NCI-H460 (cell line): ENCODE data around the gene CHD5. TPM values are rescaled to one million over a fixed set of nuclear protein-coding genes. Genes with fewer than 3 reads are reported as not detected.
"Not testable (repeated sequence)": the region's sequence is repeated elsewhere in the genome, so short reads cannot be mapped to it uniquely, and the experiment has no call there.

Experiments used
- DNase-seq: peaks from one replicate; pipeline ENCODE4 v3.0.0-alpha.2; 2016; ENCODE audit warnings: low read depth; ENCODE audit errors: extremely low read depth
- total RNA-seq: library from RNA; depleted of rRNA; stranded (reverse); fragments of >200 nt; shearing (Covaris generic); gene quantifications from 2 replicates; pipeline ENCODE4 v1.2.3, GENCODE V29; 2014

Gene CHD5
- total RNA-seq, 1 experiment from 2014 or later: 0.30 TPM

DNA sequence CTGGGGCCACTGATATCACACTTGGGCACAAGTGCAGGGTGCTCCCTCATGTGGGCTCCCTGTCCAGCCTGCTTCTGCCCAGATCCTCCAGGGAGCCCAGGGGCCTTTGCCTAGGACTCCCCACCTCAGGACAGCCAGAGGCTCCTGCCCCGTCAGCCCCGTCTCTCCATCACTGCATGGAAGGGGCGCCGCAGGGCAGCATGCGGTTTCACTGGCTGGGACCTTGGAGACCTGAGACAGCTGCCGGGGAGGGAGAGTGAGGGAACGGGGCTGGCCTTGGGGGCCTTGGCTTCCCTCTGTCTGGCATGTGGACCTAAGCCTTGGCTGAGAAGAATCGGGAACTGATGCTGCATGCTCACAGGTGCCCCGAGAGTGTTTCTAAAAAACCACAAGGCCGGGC, 87.9 kb downstream of the CHD5 start:
- DNase-seq: no peak

DNA sequence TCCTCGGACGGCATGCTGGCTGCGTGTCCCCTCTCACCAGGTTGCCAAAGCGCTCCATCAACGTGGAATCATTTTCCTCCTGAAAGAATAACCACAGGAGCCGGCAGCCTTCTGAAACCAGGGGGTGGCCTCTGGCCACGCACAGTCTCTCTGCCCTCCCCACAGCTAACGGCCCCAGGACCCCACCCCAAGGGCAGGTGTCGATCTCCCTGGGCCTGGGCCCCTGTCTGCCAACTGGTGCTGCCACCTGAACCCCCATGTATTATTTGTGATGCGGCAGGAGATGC, 88.4 kb downstream of the CHD5 start:
- DNase-seq: no peak

DNA sequence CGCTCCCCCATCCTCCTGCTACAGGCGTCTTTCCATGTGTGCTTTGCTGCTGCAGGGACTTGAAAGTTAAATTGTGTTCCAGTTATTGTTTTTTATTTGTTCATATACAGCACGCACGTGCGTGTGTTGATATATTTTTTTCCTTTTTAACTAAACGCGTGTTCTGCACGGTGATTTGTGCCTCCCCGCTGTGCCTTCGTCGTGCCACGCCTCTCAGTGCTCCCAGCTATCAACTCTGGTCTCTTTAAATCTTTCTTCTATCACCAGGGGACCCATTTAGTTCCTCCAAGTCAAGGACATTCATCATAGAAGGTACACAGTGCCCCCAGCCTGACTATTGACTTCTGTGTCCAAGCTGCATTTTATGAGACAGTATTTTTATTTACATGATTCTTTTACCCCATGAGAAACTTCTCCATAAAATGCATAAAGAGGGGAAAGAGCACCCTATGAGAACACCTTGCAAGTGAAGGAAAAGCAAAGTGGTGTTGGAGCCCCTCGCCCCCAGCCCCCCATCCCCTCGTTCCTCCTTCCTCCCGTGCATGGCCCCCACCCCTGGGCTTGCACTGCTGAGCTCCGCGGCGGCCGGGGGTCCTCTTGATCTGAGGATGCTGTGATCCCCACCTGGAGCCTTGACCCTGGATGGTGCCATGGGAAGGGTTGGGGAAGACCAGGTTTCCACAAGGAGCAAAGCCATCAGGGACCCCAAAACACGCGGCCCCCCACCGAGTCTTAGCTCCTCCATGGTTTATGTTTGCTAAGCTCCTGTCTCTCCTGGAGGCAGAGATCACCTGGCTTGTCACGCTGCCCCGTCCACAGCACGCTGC, 88.9 kb downstream of the CHD5 start:
- DNase-seq: no peak

- DNase-seq: no peak
These were observed 89.8 kb downstream of the CHD5 start for GRCh38 chr1:6090288-6090687.

DNA sequence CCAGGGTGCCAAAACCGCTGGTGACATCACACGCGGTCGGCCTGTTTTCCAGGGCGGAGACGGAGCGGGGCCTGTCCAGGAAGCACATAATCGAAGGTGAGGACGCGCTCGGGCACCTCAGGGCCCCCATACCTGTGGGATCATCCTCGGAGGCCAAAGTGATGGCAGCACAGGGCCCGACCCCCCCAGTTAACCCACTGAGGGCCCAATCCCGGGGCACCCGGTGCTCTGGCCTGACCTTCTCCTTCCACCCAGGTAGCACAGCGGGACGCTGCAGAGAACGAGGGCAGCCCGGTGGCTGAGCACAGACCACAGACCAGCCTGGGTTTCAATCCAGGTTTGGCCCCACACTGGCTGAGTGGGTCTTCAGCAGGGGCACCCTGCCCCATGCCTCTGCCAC, 91.2 kb downstream of the CHD5 start:
- DNase-seq: no peak

- no peak for DNase-seq
These were observed 92.2 kb downstream of the CHD5 start for GRCh38 chr1:6087958-6088357.

- no peak for DNase-seq
These were observed 92.7 kb downstream of the CHD5 start for GRCh38 chr1:6087377-6087772.

DNA sequence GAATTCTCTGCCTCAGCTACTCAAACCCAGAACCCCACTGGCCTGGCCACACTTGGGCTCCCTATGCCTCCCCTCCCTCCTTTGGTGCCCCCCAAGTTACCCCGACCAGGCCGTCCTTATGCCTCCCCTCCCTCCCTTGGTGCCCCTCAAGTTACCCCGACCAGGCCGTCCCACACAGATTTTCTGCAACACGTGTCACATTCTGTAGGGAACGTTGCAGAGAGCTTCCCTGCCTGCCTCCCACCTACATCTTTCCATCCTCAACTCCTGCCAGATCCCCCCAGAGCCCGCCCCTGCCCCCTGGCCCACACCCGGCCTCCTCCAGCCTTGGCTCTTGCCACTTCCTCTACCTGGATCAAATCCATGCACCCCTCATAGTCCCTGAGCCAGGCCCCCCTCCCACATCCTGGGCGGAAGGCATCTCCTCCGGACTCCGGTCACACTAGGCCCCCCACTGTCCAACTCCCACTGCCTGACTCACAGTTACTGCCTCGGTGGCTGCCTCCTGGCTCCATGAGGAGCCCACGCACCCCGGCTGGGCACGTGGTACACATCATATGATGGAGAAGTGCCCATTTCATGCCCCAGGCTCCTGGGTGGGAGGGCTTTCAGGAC, 93.3 kb downstream of the CHD5 start:
- DNase-seq: no peak

DNA sequence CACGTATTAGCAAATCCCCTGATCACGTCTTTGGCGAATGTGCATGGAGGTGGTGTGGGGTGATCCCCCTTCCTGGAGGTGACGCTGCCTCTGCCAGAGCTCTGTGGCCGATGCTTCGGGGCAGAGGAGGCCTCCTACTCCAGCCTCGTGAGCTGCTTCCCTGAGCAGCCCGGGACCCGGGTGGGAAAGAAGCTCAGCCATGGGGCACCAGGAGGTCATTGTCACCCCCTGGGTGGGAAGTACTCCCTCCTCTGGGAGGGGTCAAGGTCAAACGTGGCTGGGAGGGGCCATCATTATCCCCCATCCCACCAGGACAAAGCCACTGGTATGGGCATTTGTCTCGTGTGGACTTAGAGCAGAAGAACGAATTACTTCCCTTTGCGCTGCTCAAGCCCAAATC, 93.8 kb downstream of the CHD5 start:
- DNase-seq: no peak

GRCh38 chr1:6085666-6086065, 94.5 kb downstream of the CHD5 start:
- no peak for DNase-seq

GRCh38 chr1:6084781-6085495, 95.2 kb downstream of the CHD5 start:
- no peak for DNase-seq

DNA sequence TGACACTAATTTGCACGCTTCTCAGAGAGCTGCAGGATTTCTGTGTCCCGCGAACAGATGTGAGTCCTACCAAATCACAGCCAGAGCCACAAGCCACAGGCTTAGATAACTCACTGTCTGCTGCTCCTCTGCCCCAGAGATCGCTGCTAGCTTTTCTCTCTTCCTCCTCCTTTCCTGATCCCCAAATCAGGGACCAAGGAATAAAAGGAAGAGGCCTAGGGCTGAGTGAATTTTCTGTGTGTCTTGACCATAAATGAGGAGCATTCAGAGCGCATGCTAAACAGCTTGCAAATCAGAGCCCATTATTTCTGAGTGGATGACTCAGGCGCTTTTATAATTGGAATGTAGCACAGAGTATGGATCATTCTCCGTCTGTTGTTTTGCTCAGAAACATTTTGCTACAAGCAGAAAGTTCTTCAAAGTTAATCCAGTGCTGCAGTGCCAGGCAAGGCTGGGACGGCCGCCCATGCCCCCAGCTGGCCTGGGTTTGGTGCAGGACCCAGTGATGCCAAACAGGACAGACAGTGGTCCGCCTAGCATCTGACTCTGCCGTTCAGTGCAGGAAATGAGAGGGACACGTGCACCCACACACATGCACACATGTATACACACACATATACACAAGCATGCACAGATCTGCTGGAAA, 96.2 kb downstream of the CHD5 start:
- no peak for DNase-seq

GRCh38 chr1:6083385-6083784, 96.7 kb downstream of the CHD5 start:
- DNase-seq: no peak

GRCh38 chr1:6082430-6082971, 97.6 kb downstream of the CHD5 start:
- DNase-seq: no peak

GRCh38 chr1:6081901-6082300, 98.2 kb downstream of the CHD5 start:
- DNase-seq: no peak

DNA sequence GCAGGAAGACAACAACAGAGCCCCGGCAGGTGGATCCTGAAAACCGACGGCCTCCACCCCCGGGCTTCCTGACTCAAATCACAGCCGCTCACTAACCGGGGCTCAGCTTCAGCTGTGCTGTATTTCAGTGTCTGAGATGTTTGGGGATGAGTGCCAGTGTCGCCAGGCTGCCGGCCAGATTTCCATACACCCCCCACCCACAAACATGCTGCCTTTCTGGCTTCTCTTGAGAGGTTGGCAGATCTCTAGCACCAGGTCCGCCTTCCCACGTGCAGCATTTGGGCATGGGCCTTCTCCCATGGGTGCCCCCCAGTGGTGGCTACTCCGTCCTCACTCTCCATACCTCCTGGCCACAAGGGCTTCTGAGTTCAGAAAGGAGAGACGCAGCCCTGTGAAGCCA, 99.7 kb downstream of the CHD5 start:
- no peak for DNase-seq

DNA sequence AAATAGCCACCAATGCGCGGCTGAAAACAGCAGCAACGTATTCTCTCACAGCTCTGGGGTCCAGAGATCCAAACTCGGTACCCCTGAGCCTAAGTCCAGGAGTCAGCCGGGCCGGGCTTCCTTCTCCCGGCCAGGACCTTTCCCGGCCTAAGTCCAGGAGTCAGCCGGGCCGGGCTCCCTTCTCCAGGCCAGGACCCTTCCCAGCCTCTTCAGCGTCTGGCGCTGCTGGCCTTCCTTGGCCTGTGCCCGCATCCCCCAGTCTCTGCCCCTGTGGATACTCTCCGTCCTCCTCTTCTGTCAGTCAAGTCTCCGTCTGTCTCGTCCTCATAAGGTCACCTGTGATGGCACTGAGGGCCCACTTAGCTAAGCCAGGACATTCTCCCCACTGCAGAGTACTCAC, 102.2 kb downstream of the CHD5 start:
- no peak for DNase-seq

DNA sequence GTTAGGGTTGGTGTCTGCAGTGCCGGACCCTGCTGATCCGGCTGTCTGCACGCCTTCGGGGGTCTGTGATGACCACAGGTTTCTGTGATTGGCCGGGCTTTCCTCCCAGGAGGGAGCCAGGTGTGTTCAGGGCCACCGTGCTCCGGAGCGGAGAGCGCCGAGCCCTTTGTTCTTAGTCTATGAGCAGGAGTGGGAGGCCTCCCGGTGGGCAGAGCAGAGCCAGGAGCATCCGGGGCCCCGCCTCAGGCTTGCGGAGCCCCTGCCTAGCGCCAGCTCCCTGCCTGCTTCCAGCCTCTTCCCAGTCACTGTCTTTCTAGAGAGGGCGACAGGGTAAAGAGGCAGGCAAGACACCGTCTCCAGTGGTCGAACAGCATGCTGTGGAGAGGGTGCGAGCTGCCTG, 102.6 kb downstream of the CHD5 start:
- DNase-seq: no peak

DNA sequence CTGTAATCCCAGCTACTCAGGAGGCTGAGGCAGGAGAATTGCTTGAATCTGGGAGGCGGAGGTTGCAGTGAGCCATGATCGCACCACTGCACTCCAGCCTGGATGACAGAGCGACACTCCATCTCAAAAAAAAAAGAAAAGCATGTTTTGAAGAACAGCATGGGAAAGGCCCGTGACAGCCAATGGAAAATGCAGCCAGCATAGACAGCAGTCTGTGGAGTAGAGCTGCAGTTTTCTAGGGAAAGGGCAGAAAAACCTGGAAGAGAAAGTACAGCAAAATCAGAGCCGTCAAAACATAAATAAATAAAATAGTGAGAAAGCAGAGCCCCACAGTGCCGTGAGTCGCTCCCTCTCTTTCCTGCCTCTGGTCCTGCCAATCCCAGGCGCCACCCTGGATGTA, 103.1 kb downstream of the CHD5 start:
- not testable (repeated sequence) for DNase-seq

DNA sequence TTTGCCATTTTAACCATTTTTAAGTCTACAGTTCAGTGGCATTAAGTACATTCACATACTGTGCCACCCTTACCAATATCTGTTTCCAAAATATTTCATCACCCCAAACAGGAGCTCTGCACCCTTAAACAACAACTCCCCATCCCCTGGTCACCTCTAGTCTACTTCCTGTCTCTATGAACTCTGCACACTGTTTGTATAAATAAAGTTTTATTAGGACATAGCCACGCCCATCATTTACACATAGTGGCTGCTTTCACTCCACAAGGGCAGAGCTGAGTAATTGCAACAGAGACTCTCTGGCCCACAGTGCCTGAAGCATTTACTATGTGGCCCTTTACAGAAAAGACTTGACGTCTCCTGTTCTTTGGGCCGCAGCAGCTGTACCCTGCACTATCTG, 104.4 kb downstream of the CHD5 start:
- DNase-seq: no peak

DNA sequence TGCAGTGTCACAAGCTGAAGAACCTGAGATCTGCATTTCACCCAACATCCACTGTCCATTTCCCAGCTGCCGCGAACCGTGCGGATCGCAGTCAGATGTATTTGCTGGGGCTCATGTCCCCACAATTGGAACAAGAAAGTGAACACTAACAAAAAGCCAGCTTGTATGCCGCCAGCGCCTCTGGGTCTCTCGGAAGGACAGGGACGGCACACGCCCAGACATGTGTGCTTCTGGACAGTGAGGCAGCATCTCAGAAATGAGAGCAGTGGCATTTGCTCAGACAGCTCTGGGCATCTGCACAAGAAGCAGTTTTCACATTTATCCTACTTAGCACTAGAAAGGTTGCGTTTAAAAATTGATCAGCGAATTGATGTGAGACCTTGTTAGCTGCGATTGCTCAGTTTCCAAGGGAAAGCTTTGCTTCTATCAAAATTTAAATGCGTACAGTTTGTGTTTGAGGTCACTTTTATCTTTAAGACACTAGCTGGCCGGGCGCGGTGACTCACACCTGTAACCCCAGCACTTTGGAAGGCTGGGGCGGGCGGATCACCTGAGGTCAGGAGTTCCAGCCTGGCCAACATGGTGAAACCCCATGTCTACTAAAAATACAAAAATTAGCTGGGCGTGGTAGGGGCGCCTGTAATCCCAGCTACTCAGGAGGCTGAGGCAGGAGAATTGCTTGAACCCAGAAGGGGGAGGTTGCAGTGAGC, 105.8 kb downstream of the CHD5 start:
- DNase-seq: no peak
